Parathyroid adenoma (tissue), 2 donors: Measurements from ENCODE around the gene ACTRT2.

ENCODE experiments used
- H2AFZ ChIP-seq: fragments of 300-600 bp; sonication (generic); one replicate; pipeline ENCODE4 v1.7.0; 2017; ENCODE audit warnings: antibody characterized with exemption, mild to moderate bottlenecking
- H3K27ac ChIP-seq: fragments of 300-600 bp; sonication (generic); one replicate; pipeline ENCODE4 v1.7.0; 2017
- H3K27me3 ChIP-seq: fragments of 300-600 bp; sonication (generic); one replicate; pipeline ENCODE4 v1.7.0; 2017; ENCODE audit warnings: low read length; ENCODE audit not compliant: control insufficient read depth, insufficient read depth
- H3K36me3 ChIP-seq: fragments of 300-600 bp; sonication (generic); one replicate; pipeline ENCODE4 v1.7.0; 2017; ENCODE audit warnings: low read length; ENCODE audit not compliant: control insufficient read depth, insufficient read depth
- H3K4me1 ChIP-seq: fragments of 300-600 bp; sonication (generic); one replicate; pipeline ENCODE4 v1.7.0; 2017; ENCODE audit warnings: control low read depth
- H3K4me2 ChIP-seq: fragments of 300-600 bp; sonication (generic); one replicate; pipeline ENCODE4 v1.7.0; 2017; ENCODE audit warnings: low read length
- H3K4me3 ChIP-seq: fragments of 300-600 bp; sonication (generic); one replicate; pipeline ENCODE4 v1.7.0; 2017; ENCODE audit warnings: low read depth, low read length
- H3K79me2 ChIP-seq: fragments of 300-600 bp; sonication (generic); one replicate; pipeline ENCODE4 v1.7.0; 2017; ENCODE audit warnings: control low read depth
- H3K9ac ChIP-seq: fragments of 300-600 bp; sonication (generic); one replicate; pipeline ENCODE4 v1.7.0; 2017; ENCODE audit warnings: mild to moderate bottlenecking
- H3K9me3 ChIP-seq: fragments of 300-600 bp; sonication (generic); one replicate; pipeline ENCODE4 v1.7.0; 2017; ENCODE audit warnings: low read length; ENCODE audit not compliant: control insufficient read depth
- CTCF ChIP-seq: fragments of 300-600 bp; sonication (generic); IDR thresholded peaks from one replicate; pipeline ENCODE4 v1.7.0; 2017; ENCODE audit warnings: antibody characterized with exemption, mild to moderate bottlenecking
- donor health status: primary hyperparathyroidism.

Gene ACTRT2

DNA sequence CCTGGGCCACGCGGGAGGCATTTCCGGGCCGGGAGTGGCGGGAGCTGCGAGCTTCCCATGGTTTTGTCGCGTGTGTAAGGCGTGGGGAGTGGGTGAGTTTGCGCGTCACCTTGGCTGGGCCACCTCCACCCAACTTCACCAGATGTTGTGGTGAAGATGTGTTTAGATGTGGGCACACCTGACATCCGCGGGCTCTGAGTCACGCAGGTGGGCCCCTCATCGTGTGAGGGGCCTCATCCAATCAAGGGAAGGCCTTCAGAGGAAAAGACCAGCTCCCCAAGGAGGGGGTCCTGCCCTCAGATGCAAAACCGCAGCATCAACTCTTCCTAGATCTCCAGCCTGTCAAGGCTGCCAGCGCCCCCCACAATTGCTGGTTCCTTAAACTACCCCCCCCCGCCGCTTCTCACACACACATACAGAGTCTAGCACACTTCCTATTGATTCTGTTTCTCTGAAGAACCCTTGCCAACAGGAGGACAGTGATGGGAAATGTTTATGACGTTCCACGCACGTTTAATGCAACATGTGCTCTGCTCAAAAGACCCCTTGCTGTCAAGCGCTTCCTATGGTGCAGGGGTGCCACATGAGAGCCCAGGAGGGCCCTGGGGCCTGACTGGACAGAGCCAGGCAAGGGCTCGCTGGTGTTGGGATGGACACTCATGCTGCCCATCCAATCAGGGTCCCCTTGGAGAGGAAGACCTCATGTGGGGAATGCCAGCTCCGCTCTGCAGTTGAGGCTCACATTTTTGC, 11.9 kb downstream of the ACTRT2 start:
- Histone ChIP-seq H3K27ac (no peak overlapping the region), H3K4me2 (no peak overlapping the region), H3K27me3 (no peaks in the 10 kb centered on the region), H3K4me3 (no peak overlapping the region), H3K4me1 (no peaks in the 10 kb centered on the region), H3K9ac (no peak overlapping the region), H2AFZ (no peak overlapping the region), H3K9me3 (no peaks in the 10 kb centered on the region), H3K79me2 (no peaks in the 10 kb centered on the region), H3K36me3 (no peaks in the 10 kb centered on the region)
- TF ChIP-seq CTCF, result no peak

DNA sequence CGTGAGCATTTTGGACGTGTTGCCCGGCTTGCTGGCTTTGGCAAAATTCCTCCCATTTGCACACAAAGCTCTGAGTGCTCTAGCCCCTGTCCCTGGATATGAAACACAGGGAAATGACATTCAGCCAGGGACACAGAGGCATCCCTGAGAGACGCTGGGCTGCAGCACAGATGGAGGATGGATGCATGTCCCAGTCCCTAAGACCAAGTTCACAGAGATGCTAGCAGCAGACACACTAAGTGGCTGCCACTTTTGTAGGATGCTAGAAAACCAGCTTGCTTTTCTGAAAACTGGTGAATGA, 12.5 kb downstream of the ACTRT2 start:
- H3K4me2 ChIP-seq, result no peak overlapping the region
- H2AFZ ChIP-seq, result no peak overlapping the region
- H3K4me3 ChIP-seq, result no peak overlapping the region
- TF ChIP-seq CTCF, result no peak
- no peak overlapping the region for H3K9ac ChIP-seq
- H3K9me3 ChIP-seq, result no peaks in the 10 kb centered on the region
- no peaks in the 10 kb centered on the region for H3K79me2 ChIP-seq
- no peaks in the 10 kb centered on the region for H3K36me3 ChIP-seq
- no peaks in the 10 kb centered on the region for H3K4me1 ChIP-seq
- H3K27ac ChIP-seq, result no peak overlapping the region
- no peaks in the 10 kb centered on the region for H3K27me3 ChIP-seq

- TF ChIP-seq CTCF, result no peak
- Histone ChIP-seq H3K9ac (no peak overlapping the region), H3K36me3 (no peaks in the 10 kb centered on the region), H3K4me3 (no peak overlapping the region), H3K27ac (no peak overlapping the region), H2AFZ (no peak overlapping the region), H3K27me3 (no peaks in the 10 kb centered on the region), H3K9me3 (no peaks in the 10 kb centered on the region), H3K79me2 (no peaks in the 10 kb centered on the region), H3K4me1 (no peaks in the 10 kb centered on the region), H3K4me2 (no peak overlapping the region)
Observed at GRCh38 chr1:3034162-3034561, 12.9 kb downstream of the ACTRT2 start.

- TF ChIP-seq CTCF, result no peak
- H3K36me3 ChIP-seq, result no peaks in the 10 kb centered on the region
- H3K79me2 ChIP-seq, result no peaks in the 10 kb centered on the region
- no peak overlapping the region for H3K4me2 ChIP-seq
- no peak overlapping the region for H3K4me3 ChIP-seq
- H2AFZ ChIP-seq, result no peak overlapping the region
- no peaks in the 10 kb centered on the region for H3K4me1 ChIP-seq
- no peaks in the 10 kb centered on the region for H3K27me3 ChIP-seq
- H3K9ac ChIP-seq, result no peak overlapping the region
- H3K27ac ChIP-seq, result no peak overlapping the region
- H3K9me3 ChIP-seq, result no peaks in the 10 kb centered on the region
Observed at GRCh38 chr1:3034728-3035562, 13.7 kb downstream of the ACTRT2 start.
